GM18907 (cell line): ENCODE data around the gene OR6C68.
A peak's percentile ranks its signal among the peaks of the same experiment; 100 is the strongest.
"Not testable (repeated sequence)": the region's sequence is repeated elsewhere in the genome, so short reads cannot be mapped to it uniquely, and the experiment has no call there.

ENCODE experiments used
- ATAC-seq: cut with Tn5 transposase; IDR thresholded peaks from one replicate; pipeline ENCODE4 v1.9.1; 2021; ENCODE audit warnings: mild to moderate bottlenecking, moderate library complexity; ENCODE audit not compliant: unreplicated experiment

Gene OR6C68

DNA sequence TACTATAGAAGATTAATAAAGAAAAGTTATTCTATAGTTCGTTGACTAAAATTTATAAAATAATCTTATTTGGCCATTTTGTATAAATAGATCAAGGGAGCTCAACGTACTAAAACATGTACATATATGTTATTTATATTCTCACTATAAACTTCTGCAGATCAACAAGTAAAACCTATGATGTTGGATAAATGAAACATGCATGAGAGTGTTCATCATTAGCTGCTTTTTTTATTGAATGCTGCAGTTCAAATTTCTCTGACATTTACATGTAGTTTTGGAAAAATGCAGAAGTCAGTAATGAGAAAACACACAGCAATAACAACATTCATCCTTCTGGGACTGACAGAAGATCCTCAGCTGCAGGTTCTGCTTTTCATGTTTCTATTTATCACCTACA is at the start of gene OR6C68:
Gene OR6C68, plus strand, starts transcription at position 301 of the 400 bp plus-strand sequence. Its CDS starts 0 bp downstream, at position 301.
- no peak for ATAC-seq

DNA sequence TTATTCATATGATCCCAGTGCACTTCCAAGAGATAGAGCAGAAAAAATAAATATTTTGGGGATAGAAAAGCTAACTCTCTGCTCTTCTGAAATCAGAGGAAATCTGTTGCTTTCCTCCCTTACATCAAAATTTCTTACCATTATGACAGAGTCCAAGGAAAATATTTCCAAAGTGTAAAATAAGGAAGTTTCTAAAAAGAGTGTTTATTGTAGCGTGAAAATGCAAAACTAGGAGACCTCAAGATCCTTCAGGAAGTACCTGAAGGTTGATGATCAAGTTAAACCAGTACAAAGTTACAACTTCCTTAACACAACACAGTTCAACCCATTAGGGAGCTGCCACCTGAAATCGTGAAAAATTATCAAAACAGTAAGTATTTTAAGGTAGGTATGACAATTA is 48.4 kb upstream of the OR6C68 start, which contains the start of gene OR6C2:
Gene OR6C2, plus strand, starts transcription at position 301 of the 400 bp plus-strand sequence. CDS start 8,138 bp downstream, outside the sequence.
- no peak for ATAC-seq

DNA sequence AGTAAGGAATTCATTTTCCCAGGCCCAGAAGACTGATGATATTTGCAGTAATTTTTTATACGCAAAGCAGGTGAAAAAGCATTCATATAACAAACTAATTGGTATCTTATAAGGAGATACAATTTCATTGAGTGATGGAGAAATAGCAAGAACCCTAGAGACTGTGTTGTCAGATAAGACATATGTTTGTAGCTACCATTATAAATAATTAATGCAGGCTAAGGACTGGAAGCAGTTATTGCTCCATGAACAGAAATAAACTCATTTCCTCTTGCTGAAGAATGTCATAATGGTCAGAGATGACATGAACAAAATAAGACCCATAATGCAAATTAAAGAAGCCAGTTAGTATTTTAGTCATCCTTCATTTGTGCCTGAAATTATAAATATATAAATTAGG is 46.8 kb upstream of the OR6C68 start:
- no peak for ATAC-seq

DNA sequence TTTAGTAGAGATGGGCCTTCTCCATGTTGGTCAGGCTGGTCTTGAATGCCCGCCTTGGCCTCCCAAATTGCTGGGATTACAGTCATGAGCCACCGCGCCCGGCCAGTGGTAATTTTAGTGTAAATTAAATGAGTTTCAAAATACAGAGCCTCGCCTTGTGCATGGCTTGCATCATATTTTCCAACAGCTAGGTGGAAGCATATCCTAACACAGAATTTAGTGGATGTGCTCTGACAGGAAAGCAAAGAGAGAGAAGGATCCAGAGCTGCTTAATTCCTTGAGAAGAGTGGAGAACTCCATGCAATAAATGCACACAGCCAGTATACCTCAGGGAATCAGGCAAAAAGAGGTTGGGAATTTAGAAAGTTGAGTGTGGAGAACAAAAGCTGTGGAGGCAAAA is 45.9 kb upstream of the OR6C68 start:
- ATAC-seq: no peak

DNA sequence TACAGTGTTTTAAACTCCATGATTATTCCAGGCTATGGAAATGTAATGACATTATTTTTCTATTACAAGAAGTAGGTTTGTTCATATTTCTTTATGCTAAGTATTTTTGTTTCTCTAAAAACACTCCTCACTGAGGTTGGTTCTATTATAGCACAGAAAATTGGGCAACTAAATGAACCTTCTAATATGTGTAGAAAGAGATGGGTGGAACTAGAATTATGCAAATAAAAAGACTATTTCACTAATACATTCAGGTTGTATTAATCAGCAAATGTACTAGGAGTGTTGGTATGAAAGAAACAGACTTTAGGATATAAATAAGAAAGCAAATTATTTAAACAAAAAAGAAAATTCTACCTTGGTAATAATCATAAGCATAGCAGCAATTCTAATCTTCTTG is 43.4 kb upstream of the OR6C68 start:
- no peak for ATAC-seq

DNA sequence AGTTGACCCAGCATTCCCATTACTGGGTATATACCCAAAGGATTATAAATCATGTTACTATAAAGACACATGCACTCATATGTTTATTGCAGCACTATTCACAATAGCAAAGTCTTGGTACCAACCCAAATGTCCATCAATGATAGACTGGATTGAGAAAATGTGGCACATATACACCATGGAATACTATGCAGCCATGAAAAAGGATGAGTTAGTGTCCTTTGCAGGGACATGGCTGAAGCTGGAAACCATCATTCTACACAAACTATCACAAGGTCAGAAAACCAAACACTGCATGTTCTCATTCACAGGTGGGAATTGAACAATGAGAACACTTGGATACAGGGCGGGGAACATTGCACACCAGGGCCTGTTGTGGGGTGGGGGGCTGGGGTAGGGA is 27.3 kb upstream of the OR6C68 start:
- not testable (repeated sequence) for ATAC-seq

DNA sequence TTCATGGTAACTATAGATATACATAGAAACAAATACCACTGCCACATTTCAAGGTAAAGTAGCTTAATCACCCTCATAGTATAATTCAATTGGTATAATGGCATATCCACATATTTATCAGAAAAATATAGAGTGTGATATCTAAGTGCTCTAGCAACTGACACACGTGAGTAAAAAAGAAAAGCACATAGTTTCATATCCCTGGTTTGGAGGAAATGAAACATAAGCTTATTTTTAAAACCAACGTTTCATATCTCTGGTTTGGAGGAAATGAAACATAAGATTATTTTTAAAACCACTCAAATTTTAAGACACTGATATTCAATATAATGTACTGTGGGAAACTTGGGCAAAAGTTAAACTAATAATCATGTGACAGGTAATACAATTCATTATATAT is 24.3 kb upstream of the OR6C68 start:
- ATAC-seq: no peak

DNA sequence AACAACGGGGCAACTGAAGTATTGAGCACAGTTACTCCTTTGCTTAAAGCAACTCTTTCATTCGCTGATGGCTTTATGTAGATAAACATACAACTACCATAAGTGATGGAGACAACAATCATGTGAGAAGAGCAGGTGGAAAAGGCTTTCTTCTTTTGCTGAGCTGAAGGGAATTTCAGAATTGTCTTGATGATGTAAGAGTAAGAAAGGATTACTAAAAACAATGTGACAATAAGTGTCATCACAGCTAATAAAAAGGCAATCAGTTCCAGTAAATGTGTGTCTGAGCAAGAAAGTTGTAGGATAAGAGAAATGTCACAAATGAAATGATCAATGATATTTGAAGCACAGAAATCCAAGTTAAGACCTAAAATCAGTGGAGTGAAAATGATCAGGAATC is 22.9 kb upstream of the OR6C68 start:
- ATAC-seq: no peak

DNA sequence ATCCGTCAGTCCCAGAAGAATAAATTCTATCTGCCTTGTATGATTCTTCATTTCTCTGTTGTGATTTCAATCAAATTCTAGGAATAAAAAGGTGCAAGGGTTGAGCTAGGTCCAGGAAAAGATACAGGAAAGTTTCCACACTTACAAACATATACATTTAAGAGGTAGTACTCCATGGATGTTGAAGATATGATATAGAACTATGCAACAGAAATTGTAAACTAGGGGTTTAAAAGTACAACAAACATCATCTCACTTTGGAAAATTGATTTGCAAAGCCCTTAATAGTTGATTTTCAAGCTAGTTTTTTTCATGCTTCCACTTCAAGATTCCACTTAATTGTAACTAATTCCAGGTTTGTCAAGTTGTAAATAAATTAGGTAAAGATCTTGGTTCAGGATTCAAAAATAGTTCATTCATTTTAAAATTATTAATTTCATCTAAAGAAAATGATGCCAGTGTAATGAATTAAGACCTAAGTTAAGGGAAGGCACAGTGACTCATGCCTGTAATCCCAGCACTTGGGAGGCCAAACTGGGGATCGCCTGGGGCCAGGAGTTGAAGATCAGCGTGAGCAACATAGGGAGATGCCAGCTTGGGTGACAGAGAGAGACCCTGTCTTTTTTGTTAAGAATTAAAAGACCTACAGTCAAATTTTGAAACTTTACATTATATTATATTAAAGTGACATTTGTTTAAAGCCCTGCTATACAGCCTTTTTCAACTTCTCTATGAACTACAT is 21.9 kb upstream of the OR6C68 start, which contains the start of gene OR6C70:
Gene OR6C70, minus strand, starts transcription at position 51 of the 742 bp plus-strand sequence. Its CDS starts 0 bp downstream, at position 51.
- ATAC-seq: no peak

DNA sequence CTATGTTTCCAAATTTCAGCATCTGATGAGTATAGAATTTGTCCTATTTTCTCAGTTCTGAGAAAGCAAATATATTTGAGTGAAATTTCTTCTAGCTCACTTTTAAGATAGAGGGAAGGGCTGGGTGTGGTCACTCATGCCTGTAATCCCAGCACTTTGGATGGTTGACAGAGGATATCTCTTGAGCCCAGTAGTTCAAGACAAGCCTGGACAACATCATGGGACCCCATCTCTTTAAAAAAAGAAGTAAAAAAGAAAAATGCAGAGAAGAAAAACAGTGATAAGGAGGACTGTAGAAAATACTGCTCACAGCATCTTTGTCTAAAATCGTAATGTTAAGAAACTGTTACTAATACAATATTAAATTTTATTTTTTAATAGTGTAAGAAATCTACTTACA is 19.9 kb upstream of the OR6C68 start:
- no peak for ATAC-seq

DNA sequence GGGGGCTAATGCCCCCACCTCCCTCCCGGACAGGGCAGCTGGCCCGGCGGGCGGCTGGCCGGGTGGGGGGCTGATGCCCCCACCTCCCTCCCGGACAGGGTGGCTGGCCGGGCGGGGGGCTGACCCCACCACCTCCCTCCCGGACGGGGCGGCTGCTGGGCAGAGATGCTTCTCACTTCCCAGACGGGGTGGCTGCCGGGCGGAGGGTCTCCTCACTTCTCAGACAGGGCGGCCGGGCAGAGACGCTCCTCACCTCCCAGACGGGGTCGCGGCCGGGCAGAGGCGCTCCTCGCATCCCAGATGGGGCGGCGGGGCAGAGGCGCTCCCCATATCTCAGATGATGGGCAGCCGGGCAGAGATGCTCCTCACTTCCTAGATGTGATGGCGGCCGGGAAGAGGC is 13.0 kb upstream of the OR6C68 start:
- ATAC-seq: not testable (repeated sequence)

DNA sequence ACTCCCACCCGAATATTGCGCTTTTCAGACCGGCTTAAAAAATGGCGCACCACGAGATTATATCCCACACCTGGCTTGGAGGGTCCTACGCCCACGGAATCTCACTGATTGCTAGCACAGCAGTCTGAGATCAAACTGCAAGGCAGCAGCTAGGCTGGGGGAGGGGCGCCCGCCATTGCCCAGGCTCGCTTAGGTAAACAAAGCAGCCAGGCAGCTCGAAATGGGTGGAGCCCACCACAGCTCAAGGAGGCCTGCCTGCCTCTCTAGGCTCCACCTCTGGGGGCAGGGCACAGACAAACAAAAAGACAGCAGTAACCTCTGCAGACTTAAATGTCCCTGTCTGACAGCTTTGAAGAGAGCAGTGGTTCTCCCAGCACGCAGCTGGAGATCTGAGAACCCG is 7.9 kb upstream of the OR6C68 start:
- not testable (repeated sequence) for ATAC-seq

DNA sequence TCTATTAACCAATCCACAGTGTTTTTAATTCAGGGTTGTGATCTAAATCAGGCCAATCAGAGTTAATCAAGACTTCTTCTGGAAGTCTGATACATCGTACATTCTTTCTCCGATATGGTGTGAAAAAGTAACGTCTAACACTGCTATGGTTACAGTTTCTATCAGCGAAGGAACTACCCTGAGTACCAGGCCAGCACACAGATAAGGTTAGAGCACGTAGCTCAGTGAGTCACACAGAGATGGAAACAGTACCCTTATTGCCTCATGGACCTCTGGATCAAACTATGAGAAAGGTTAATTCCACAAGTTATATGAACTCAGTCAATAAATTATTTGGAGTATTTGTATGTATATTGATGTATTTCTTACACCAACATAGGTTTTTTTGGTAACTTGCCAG is 3.3 kb downstream of the OR6C68 start:
- ATAC-seq: no peak

DNA sequence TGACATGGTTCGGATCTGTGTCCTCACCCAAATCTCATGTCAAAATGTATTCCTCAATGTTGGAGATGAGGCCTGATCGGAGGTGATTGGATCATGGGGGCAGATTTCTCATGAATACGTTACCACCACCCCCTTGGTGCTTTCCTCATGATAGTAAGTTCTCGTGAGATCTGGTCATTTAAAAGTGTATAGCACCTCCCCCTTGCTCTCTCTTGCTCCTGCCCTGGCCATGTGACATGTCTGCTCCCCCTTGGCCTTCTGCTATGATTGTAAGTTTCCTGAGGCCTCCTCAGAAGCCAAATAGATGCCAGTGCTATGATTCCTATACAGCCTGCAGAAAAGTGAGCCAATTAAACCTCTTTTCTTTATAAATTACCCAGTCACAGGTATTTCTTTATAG is 7.1 kb downstream of the OR6C68 start:
- no peak for ATAC-seq

DNA sequence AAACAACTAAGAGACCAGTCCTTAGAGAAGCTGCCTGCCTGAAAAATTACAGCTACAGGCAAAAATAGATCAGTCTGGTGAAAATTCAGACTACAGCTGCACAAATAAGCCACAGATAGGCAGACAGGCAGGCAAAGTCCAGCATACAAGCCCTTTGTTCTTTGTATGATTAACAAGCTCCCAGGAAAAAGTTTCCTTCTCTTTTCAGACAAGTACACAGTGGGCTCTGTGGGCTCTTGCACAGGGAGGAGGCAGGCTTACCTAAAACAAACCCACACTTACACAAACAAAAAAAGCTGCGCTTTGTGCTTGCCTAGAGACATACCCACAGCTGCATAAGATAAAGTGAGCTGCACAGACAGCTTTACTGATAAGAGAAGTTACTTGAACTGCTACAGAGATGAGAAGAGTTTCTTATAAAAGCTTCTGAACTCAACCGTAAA is 7.7 kb downstream of the OR6C68 start:
- no peak for ATAC-seq

DNA sequence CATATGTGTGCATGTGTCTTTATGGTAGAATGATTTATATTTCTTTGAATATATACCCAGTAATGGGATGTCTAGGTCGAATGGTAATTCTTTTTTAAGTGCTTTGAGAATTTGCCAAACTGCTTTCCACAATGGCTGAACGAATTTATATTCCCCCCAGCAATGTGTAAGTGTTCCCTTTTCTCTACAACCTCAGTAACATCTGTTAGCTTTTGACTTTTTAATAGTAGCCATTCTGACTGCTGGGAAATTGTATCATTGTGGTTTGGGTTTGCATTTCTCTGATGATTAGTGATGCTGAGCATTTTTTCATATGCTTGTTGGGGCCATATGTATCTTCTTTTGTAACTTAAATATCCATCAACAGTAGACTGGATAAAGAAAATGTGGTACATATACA is 9.4 kb downstream of the OR6C68 start:
- ATAC-seq: no peak

DNA sequence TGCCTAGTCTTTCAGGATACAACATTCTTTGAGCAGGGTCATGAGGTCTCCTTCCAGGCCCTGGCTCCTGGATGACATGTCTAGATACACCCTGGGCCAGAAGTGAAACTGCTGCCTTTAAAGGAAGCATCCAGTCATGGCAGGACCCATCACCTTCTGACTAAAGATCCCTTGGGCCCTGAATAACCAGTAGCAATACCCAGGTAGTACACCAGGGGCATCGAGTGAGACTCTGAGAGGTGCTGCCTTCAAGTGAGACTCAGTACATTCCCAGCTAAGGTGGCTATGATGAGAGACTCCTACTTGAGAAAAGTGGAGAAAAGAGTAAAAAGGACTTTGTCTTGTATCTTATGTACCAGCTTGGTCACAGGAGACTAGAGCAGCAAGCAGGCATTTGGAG is 23.5 kb downstream of the OR6C68 start:
- ATAC-seq: peak; percentile 49

DNA sequence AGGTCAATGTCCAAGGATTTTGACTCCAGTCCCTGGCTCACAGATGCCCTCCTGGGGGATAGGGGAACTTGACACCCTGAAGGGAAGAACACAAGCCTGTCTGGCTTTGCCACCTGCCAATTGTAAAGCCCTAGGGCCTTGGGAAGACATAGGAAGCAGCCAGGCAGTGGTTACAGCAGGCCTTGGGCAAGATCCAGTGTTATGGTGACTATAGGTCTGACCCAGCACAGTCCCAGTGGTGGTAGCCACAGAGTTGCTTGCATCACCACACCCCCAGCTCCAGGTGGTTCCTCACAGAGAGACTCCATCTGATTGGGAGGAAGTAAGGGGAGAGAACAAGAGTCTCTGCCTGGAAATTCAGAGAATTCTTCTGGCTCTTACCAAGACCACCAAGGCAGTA is 24.2 kb downstream of the OR6C68 start:
- ATAC-seq: no peak
